ENCODE measurements around the gene ATOSB. TPM values are rescaled to one million over a fixed set of nuclear protein-coding genes. Genes with fewer than 3 reads are reported as not detected.
A peak's percentile ranks its signal among the peaks of the same experiment; 100 is the strongest.

ATOSB gene
- total and polyA plus RNA-seq, 9 of the 15 experiments (the other 6 are each of a cell fraction or from before 2014, with no cell fraction given), result 0.45 to 8.0 (median 4.2) TPM

- TF ChIP-seq TRIM25 (IDR thresholded peaks at IDR 0.05; ENCODE audit: borderline replicate concordance), result no peak
- no peak for TF ChIP-seq FUS (optimal IDR thresholded peaks at IDR 0.05; ENCODE audit: low read depth, low read length)
- peak; percentile 72 for TF ChIP-seq ETS1 (conservative IDR thresholded peaks at IDR 0.05; ENCODE audit: control insufficient read depth, low read depth, low read length)
- TF ChIP-seq REST (IDR thresholded peaks at IDR 0.05; ENCODE audit: borderline replicate concordance), result peak; percentile 56
- peak; percentile 15; the same call in 1 of the 2 replicates for TF ChIP-seq REST (CRISPR knock-in tag; IDR thresholded peaks at IDR 0.05; ENCODE audit: low read depth)
- peak in 1 of 2 experiments; percentile 62; a peak in 1 of 4 replicates for TF ChIP-seq TEAD1 (CRISPR knock-in tag; IDR thresholded peaks at IDR 0.05)
- TF ChIP-seq RAD21 (CRISPR knock-in tag; conservative IDR thresholded peaks at IDR 0.05 in 1 of 2, IDR thresholded peaks at IDR 0.05 in 1 of 2), result peak in 1 of 2 experiments; percentile 8; a peak in 1 of 4 replicates
- peak; percentile 53 for TF ChIP-seq CHD1 (IDR thresholded peaks at IDR 0.05; ENCODE audit: low read length)
- TF ChIP-seq NRF1 (conservative IDR thresholded peaks at IDR 0.05 in 1 of 2, IDR thresholded peaks at IDR 0.05 in 1 of 2), result peak; percentile 86 to 88
- TF ChIP-seq MAX (CRISPR knock-in tag; IDR thresholded peaks at IDR 0.05), result peak; percentile 47; the same call in 1 of the 2 replicates
- no peak for TF ChIP-seq ZNF41 (CRISPR knock-in tag; conservative IDR thresholded peaks at IDR 0.05)
- peak; percentile 55 to 59; a peak in 1 of 4 replicates for TF ChIP-seq SIN3A (IDR thresholded peaks at IDR 0.05; ENCODE audit: borderline replicate concordance in 2 of 2, control insufficient read depth in 1 of 2, low read depth in 2 of 2, low read length in 2 of 2)
- TF ChIP-seq GATAD2B (IDR thresholded peaks at IDR 0.05; ENCODE audit: borderline replicate concordance), result no peak; the same call in 1 of the 2 replicates
These were observed 43.7 kb downstream of the ATOSB start (continued) for GRCh38 chr9:35071814-35072460.
